H1 (cell line): Measurements from ENCODE around the gene ZFP90. TPM values are rescaled to one million over a fixed set of nuclear protein-coding genes. Genes with fewer than 3 reads are reported as not detected.

ENCODE experiments used
- CTCF ChIA-PET: fragments of 300-600 bp; sonication (Branson Sonifier 250); formaldehyde crosslinking; loops from one replicate; lab custom pipeline; 2021; ENCODE audit not compliant: partially characterized antibody; lab: Charles Lee
- POLR2A ChIA-PET: fragments of 300-600 bp; sonication (Branson Sonifier 250); formaldehyde crosslinking; loops from one replicate; lab custom pipeline; 2021; ENCODE audit warnings: inconsistent platforms; ENCODE audit not compliant: partially characterized antibody; lab: Charles Lee
- DNase-seq, 2 experiments: peaks; one replicate each; pipeline versions ENCODE4 v3.0.0 to v3.0.0-alpha.2; 2010 to 2022; ENCODE audit warnings: low spot score in 2 of 2, low read depth in 1 of 2, mixed read lengths in 1 of 2
- FAIRE-seq: peaks from 2 replicates; lab custom pipeline; 2011; peaks lifted over from hg19 to GRCh38; lab: Jason Lieb, UNC
- H2AFZ ChIP-seq: 2 replicates; pipeline ENCODE4 v1.8.1; 2012; ENCODE audit warnings: low read length, inconsistent platforms
- H2AK5ac ChIP-seq: 2 replicates; pipeline ENCODE4 v1.6.1; 2013; ENCODE audit warnings: low read depth, low read length
- H2BK120ac ChIP-seq: replicated peaks from 2 replicates; pipeline ENCODE3; 2013; ENCODE audit warnings: low read depth, low read length, inconsistent platforms
- H2BK12ac ChIP-seq: 2 replicates; pipeline ENCODE4 v1.6.1; 2013; ENCODE audit warnings: low read depth, low read length
- H2BK15ac ChIP-seq: 2 replicates; pipeline ENCODE4 v1.6.1; 2013; ENCODE audit warnings: low read length
- H2BK20ac ChIP-seq: 2 replicates; pipeline ENCODE4 v1.6.1; 2013; ENCODE audit warnings: low read length
- H2BK5ac ChIP-seq: 2 replicates; pipeline ENCODE4 v1.6.1; 2013; ENCODE audit warnings: low read depth, low read length
- H3K14ac ChIP-seq: 2 replicates; pipeline ENCODE4 v1.6.1; 2013; ENCODE audit warnings: inconsistent platforms; ENCODE audit not compliant: insufficient read length
- H3K18ac ChIP-seq: 2 replicates; pipeline ENCODE4 v1.6.1; 2013; ENCODE audit warnings: low read length; ENCODE audit errors: extremely low read depth
- H3K23ac ChIP-seq: 2 replicates; pipeline ENCODE4 v1.6.1; 2013; ENCODE audit warnings: inconsistent platforms; ENCODE audit not compliant: insufficient read length
- H3K23me2 ChIP-seq: 2 replicates; pipeline ENCODE4 v1.6.1; 2013; ENCODE audit warnings: low read depth, low read length
- H3K27ac ChIP-seq: 2 replicates; pipeline ENCODE4 v1.6.1; 2011; ENCODE audit warnings: low read depth, low read length, inconsistent platforms
- H3K27me3 ChIP-seq, 4 experiments: replicated peaks in 1 of 4; 1 replicate in 1 of 4; 2 replicates in 3 of 4; pipeline versions ENCODE4 v1.6.1 to v1.8.1; 2011 to 2013; ENCODE audit warnings: low read length in 3 of 4, mild to moderate bottlenecking in 3 of 4, inconsistent platforms in 2 of 4, mixed read lengths in 2 of 4, moderate library complexity in 1 of 4; ENCODE audit not compliant: control insufficient read depth in 3 of 4, insufficient read depth in 3 of 4; ENCODE audit errors: extremely low read depth in 1 of 4
- H3K36me3 ChIP-seq, 4 experiments: 2 replicates each; pipeline versions ENCODE4 v1.6.1 to v1.8.1; 2011 to 2013; ENCODE audit warnings: mild to moderate bottlenecking in 4 of 4, low read length in 3 of 4, moderate library complexity in 2 of 4, control low read depth in 1 of 4, inconsistent platforms in 1 of 4; ENCODE audit not compliant: insufficient read depth in 4 of 4, control insufficient read depth in 2 of 4
- H3K4ac ChIP-seq: replicated peaks from 2 replicates; pipeline ENCODE3; 2013; ENCODE audit warnings: low read length, low read depth, mixed read lengths, inconsistent platforms; ENCODE audit not compliant: insufficient read length
- H3K4me1 ChIP-seq, 4 experiments: replicated peaks in 1 of 4; 1 replicate in 1 of 4; 2 replicates in 3 of 4; pipeline versions ENCODE4 v1.6.1 to v1.8.1; 2011 to 2013; ENCODE audit warnings: low read length in 3 of 4, inconsistent platforms in 2 of 4, mixed read lengths in 1 of 4; ENCODE audit not compliant: insufficient read depth in 4 of 4, control insufficient read depth in 3 of 4
- H3K4me2 ChIP-seq, 2 experiments: 2 replicates each; pipeline versions ENCODE4 v1.6.1 to v1.8.1; 2011 to 2013; ENCODE audit warnings: low read depth in 2 of 2, low read length in 2 of 2, control low read depth in 1 of 2, inconsistent platforms in 1 of 2, mild to moderate bottlenecking in 1 of 2; ENCODE audit not compliant: insufficient read depth in 1 of 2
- H3K4me3 ChIP-seq, 4 experiments: fragments of 200-600, 300-600 bp in 1 of 4; sonication (generic), shearing (Covaris generic), sonication (Bioruptor Twin) in 1 of 4; 2 replicates each; pipeline versions ENCODE4 v1.5.1 to v1.8.1; 2011 to 2016; ENCODE audit warnings: low read length in 4 of 4, low read depth in 3 of 4, control low read depth in 2 of 4, inconsistent platforms in 2 of 4, mild to moderate bottlenecking in 2 of 4, mixed read lengths in 1 of 4, moderate library complexity in 1 of 4; ENCODE audit not compliant: insufficient read depth in 2 of 4; ENCODE audit errors: extremely low read depth in 1 of 4
- H3K56ac ChIP-seq: replicated peaks from 2 replicates; pipeline ENCODE3; 2013; ENCODE audit warnings: low read depth, mild to moderate bottlenecking, mixed read lengths, low read length, inconsistent platforms; ENCODE audit not compliant: insufficient read length
- H3K79me1 ChIP-seq: 2 replicates; pipeline ENCODE4 v1.6.1; 2013; ENCODE audit warnings: low read depth, low read length, control low read depth
- H3K79me2 ChIP-seq, 2 experiments: 2 replicates each; pipeline versions ENCODE4 v1.6.1 to v1.8.1; 2012 to 2013; ENCODE audit warnings: low read length in 2 of 2, mild to moderate bottlenecking in 2 of 2, inconsistent platforms in 1 of 2; ENCODE audit not compliant: insufficient read depth in 2 of 2, control insufficient read depth in 1 of 2
- H3K9ac ChIP-seq, 4 experiments: replicated peaks in 1 of 4; 1 replicate in 1 of 4; 2 replicates in 3 of 4; pipeline versions ENCODE4 v1.6.1 to v1.8.1; 2011 to 2013; ENCODE audit warnings: low read depth in 3 of 4, low read length in 3 of 4, control low read depth in 2 of 4, mild to moderate bottlenecking in 2 of 4, moderate library complexity in 2 of 4, inconsistent platforms in 1 of 4; ENCODE audit errors: extremely low read depth in 1 of 4
- H3K9me3 ChIP-seq, 2 experiments: 2 replicates each; pipeline versions ENCODE4 v1.6.1 to v1.8.1; 2012 to 2013; ENCODE audit warnings: mild to moderate bottlenecking in 2 of 2, moderate library complexity in 2 of 2, control low read depth in 1 of 2, inconsistent platforms in 1 of 2, low read depth in 1 of 2, low read length in 1 of 2, mixed read lengths in 1 of 2; ENCODE audit not compliant: insufficient read depth in 2 of 2
- H4K20me1 ChIP-seq, 2 experiments: replicated peaks in 1 of 2; 2 replicates each; pipeline versions ENCODE3 to v1.8.1; 2011 to 2013; ENCODE audit warnings: inconsistent platforms in 2 of 2, low read length in 2 of 2, mild to moderate bottlenecking in 1 of 2; ENCODE audit not compliant: insufficient read depth in 2 of 2, control insufficient read depth in 1 of 2
- H4K5ac ChIP-seq: 2 replicates; pipeline ENCODE4 v1.6.1; 2013; ENCODE audit warnings: low read length, low read depth, mixed read lengths, inconsistent platforms; ENCODE audit not compliant: insufficient read length
- H4K8ac ChIP-seq: 2 replicates; pipeline ENCODE4 v1.8.0; 2013; ENCODE audit warnings: mild to moderate bottlenecking, moderate library complexity, low read length, inconsistent platforms; ENCODE audit not compliant: insufficient read depth; ENCODE audit errors: extremely low read depth
- H4K91ac ChIP-seq: replicated peaks from 2 replicates; pipeline ENCODE3; 2013; ENCODE audit warnings: low read length, mixed read lengths, inconsistent platforms; ENCODE audit not compliant: insufficient read length
- CBX5 ChIP-seq: fragments of 300-800, 300-1000 bp; sonication (generic); IDR thresholded peaks from 2 replicates; pipeline ENCODE4 v1.7.1; 2016; ENCODE audit warnings: antibody characterized with exemption, low read length, low read depth
- CBX8 ChIP-seq: fragments of 300-800, 300-1000 bp; sonication (generic); IDR thresholded peaks from 2 replicates; pipeline ENCODE4 v1.7.1; 2016; ENCODE audit warnings: low read depth, low read length, borderline replicate concordance
- E2F6 ChIP-seq: IDR thresholded peaks from 2 replicates; pipeline ENCODE4 v1.6.1; 2012; ENCODE audit warnings: inconsistent platforms
- EZH2 ChIP-seq: fragments of 200-600 bp; sonication (generic); IDR thresholded peaks from 2 replicates; pipeline ENCODE4 v1.7.1; 2012; ENCODE audit warnings: low read depth, mild to moderate bottlenecking, moderate library complexity, low read length, inconsistent platforms; ENCODE audit not compliant: severe bottlenecking
- FOSL1 ChIP-seq: IDR thresholded peaks from 2 replicates; pipeline ENCODE4 v1.6.1; 2011; ENCODE audit warnings: mild to moderate bottlenecking, low read depth, low read length, moderate library complexity; ENCODE audit not compliant: insufficient read depth
- NRF1 ChIP-seq: IDR thresholded peaks from 2 replicates; pipeline ENCODE4 v1.6.1; 2011; ENCODE audit warnings: mild to moderate bottlenecking, low read depth, low read length, improper control_type of control experiment
- PHF8 ChIP-seq: fragments of 200-600 bp; sonication (generic); conservative IDR thresholded peaks from 2 replicates; pipeline ENCODE4 v1.7.1; 2012; ENCODE audit warnings: low read depth, mild to moderate bottlenecking, inconsistent platforms, low read length, moderate library complexity
- RAD21 ChIP-seq, 2 experiments: IDR thresholded peaks in 1 of 2; conservative IDR thresholded peaks in 1 of 2; 2 replicates each; pipeline ENCODE4 v1.6.1; 2011; ENCODE audit warnings: low read depth in 2 of 2, low read length in 2 of 2, improper control_type of control experiment in 1 of 2, inconsistent platforms in 1 of 2, mild to moderate bottlenecking in 1 of 2, moderate library complexity in 1 of 2
- RBBP5 ChIP-seq: IDR thresholded peaks from 2 replicates; pipeline ENCODE4 v1.7.1; 2012; ENCODE audit warnings: low read depth, mild to moderate bottlenecking, inconsistent platforms, low read length, moderate library complexity, borderline replicate concordance
- RXRA ChIP-seq: IDR thresholded peaks from 2 replicates; pipeline ENCODE4 v1.6.1; 2011; ENCODE audit warnings: low read depth, mild to moderate bottlenecking, low read length, moderate library complexity; ENCODE audit not compliant: insufficient read depth
- SP2 ChIP-seq: IDR thresholded peaks from 2 replicates; pipeline ENCODE4 v1.6.1; 2012; ENCODE audit warnings: mild to moderate bottlenecking, low read length, inconsistent platforms
- TCF12 ChIP-seq: IDR thresholded peaks from 2 replicates; pipeline ENCODE4 v1.6.1; 2011; ENCODE audit warnings: low read depth, mild to moderate bottlenecking, low read length
- ZNF274 ChIP-seq: IDR thresholded peaks from 2 replicates; pipeline ENCODE4 v1.7.0; 2012; ENCODE audit warnings: low read length, borderline replicate concordance; ENCODE audit errors: extremely low read depth
- WGBS, 2 experiments: shearing (Covaris generic) in 1 of 2; methylation state at CpG; one replicate each; pipeline versions ENCODE4 v1.1.6 to v1.1.7; 2013 to 2015; ENCODE audit warnings: low lambda C conversion rate in 2 of 2, mixed read lengths in 2 of 2, inconsistent platforms in 1 of 2, low coverage in 1 of 2, missing lambda C conversion rate in 1 of 2; ENCODE audit not compliant: insufficient replicate concordance in 2 of 2, insufficient coverage in 1 of 2, insufficient read length in 1 of 2; ENCODE audit errors: extremely low coverage in 1 of 2, missing lambda C conversion rate in 1 of 2; 5-methylcytosine and 5-hydroxymethylcytosine counted together
- polyA plus RNA-seq, 7 experiments: library from polyadenylated mRNA; depleted of rRNA in 3 of 7; stranded (reverse) in 5 of 7; unstranded in 2 of 7; fragments of >200 nt in 5 of 7; fragments of 200-250 nt in 2 of 7; gene quantifications; 1 replicate in 5 of 7; 2 replicates in 1 of 7; 4 replicates in 1 of 7; pipeline versions ENCODE4 v1.2.1 to v1.2.3, GENCODE V29; 2011 to 2013; ENCODE audit warnings: missing spikeins in 2 of 7, mixed read lengths in 2 of 7
- total RNA-seq: library from RNA; stranded (reverse); fragmentation: NEBNext Ultra II Directional; extraction: Animal tissue kit (Norgen Biotek cat#: 25700); gene quantifications from 2 replicates; pipeline ENCODE4 v1.2.1, GENCODE V29; 2021

Gene ZFP90
- total and polyA plus RNA-seq, 2 of the 8 experiments (the other 6 are each of a cell fraction or from before 2014, with no cell fraction given) = 10.3 to 19.1 TPM

- Histone ChIP-seq H4K8ac (no peak overlapping the region), H3K4me3 (no peak overlapping the region), H2BK5ac (0 out of 2 replicates have a peak overlapping the region, but pooled peaks have one; percentile 9), H3K14ac (no peak overlapping the region), H3K4me1 (peaks cover 3 to 12% (median 8%) of the 10 kb centered on the region in 4 experiments), H3K4ac (no peak overlapping the region), H3K9me3 (peaks cover 0 to 4% of the 10 kb centered on the region in 2 experiments; a peak in 1 of 4 replicates), H3K27me3 (no peaks in the 10 kb centered on the region), H3K27ac (no peak overlapping the region), H3K9ac (no peak overlapping the region), H2BK120ac (no peak overlapping the region), H4K20me1 (no peaks in the 10 kb centered on the region), H3K79me1 (no peaks in the 10 kb centered on the region), H2BK20ac (no peak overlapping the region), H3K18ac (no peak overlapping the region), H2BK12ac (no peak overlapping the region; the same call in 1 of the 2 replicates), H3K56ac (no peak overlapping the region), H4K91ac (no peak overlapping the region), H2AFZ (no peak overlapping the region), H2AK5ac (no peak overlapping the region), H3K79me2 (no peaks in the 10 kb centered on the region), H3K4me2 (no peak overlapping the region), H3K23me2 (no peaks in the 10 kb centered on the region; the same call in 1 of the 2 replicates), H4K5ac (no peak overlapping the region), H3K36me3 (no peaks in the 10 kb centered on the region), H2BK15ac (no peak overlapping the region), H3K23ac (no peak overlapping the region)
- FAIRE-seq = no peak
- no peak for DNase-seq
- WGBS, 2 experiments = 91% methylated on average over 11 of the region's 11 CpGs; no CpG with 5 or more reads in 1 of the 2 experiments
- CTCF ChIA-PET = interaction anchor here (1.8 kb wide), 1 partner anchor 28 kb away, joined by 6 read pairs; no protein-coding TSS in a partner anchor
- POLR2A ChIA-PET = no interaction called here
- TF ChIP-seq RBBP5 = no peak
- no peak for TF ChIP-seq EZH2
- no peak for TF ChIP-seq SP2
- TF ChIP-seq NRF1 = no peak
- TF ChIP-seq RAD21 (IDR thresholded peaks at IDR 0.05 in 1 of 2, conservative IDR thresholded peaks at IDR 0.05 in 1 of 2; ENCODE audit: low read depth in 2 of 2, low read length in 2 of 2) = no peak
- TF ChIP-seq PHF8 = no peak
- no peak for TF ChIP-seq RXRA
- TF ChIP-seq CBX5 = no peak
- no peak for TF ChIP-seq E2F6
- no peak for TF ChIP-seq CBX8
- TF ChIP-seq FOSL1 = no peak
- TF ChIP-seq TCF12 = no peak
- TF ChIP-seq ZNF274 = no peak
Observed at GRCh38 chr16:68492151-68492542, 46.9 kb upstream of the ZFP90 start.
